Activated CD4-positive, alpha-beta T cell treated with anti-CD3 and anti-CD28 coated beads, Interleukin-2, amount 50 U/mL, for 1 hour (primary cell): ENCODE measurements around the gene ZNF653.

Source experiments
- DNase-seq: peaks from one replicate; pipeline ENCODE4 v3.0.0-alpha.2; 2020

ZNF653 gene

DNA sequence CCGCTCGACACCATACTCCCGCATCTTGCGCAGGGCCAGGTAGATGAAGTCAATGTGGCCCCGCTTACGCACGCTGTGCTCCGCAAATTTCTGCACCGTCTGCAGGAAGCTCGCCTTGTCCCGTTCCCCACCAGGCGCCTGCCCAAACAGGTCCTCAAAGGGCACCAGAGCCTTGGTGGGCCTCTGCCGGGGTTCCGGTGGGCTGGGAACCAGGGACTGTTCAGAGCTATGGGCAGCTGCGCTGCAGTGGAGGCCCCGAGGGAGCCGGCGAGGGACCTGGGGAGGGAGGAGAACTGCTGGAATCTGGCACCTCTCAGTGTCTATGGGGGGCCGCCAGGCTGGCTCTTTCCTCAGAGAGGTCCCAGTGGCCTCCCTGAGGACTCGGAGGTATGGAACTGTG is 8.3 kb upstream of the ZNF653 start:
- DNase-seq = no peak

DNA sequence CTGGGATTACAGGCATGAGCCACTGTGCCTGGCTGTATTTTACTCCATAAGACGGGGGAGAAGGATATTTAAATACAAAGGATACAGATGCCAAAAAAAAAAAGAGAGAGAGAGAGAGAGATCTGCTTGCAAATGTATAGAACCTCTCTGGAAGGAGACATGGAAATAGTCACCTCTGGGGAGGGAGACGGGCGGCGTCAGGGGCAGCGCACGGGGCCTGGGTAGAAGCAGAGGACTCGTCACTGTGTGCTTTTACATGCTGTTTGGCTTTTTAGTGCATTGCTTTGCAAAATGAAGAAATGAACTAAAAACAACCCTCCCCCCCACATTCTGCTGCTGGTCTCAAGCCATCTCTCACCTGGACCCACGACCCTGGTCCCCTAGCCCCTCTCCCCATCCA is 4.8 kb upstream of the ZNF653 start:
- DNase-seq = no peak

DNA sequence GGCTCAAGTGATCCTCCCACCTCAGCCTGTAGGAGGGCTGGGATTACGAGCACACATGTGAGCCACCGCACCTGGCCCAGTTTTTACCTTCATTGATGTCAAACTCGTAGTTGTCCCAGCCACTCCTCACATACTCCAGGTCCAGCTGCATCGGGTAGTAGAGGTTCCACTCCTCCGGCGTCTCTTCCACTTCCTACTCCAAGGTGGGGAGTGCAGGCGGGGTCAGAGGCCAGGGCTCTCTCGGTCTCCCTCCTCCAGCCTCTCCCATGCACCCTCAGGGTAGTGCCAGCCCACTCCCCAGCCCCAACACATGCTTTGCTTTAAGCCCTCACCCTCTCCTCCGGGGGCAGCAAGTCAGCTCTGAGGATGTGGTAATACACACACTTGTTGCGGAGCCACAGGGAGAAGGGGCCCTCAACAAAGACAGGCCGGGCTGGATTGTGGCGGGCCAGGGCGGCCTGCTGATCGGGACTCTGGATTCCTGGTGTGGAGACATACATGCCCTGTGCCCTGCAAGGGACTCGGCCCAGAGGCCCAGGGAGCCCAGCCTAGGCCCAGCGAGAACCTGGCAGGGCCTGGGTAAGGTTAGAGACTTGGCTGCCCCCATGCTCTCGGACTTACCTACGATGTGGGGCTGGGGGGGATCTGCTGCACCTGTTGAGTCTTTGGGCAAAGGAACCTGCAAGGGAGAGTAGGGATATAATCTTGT is 1.9 kb upstream of the ZNF653 start:
- DNase-seq = no peak

DNA sequence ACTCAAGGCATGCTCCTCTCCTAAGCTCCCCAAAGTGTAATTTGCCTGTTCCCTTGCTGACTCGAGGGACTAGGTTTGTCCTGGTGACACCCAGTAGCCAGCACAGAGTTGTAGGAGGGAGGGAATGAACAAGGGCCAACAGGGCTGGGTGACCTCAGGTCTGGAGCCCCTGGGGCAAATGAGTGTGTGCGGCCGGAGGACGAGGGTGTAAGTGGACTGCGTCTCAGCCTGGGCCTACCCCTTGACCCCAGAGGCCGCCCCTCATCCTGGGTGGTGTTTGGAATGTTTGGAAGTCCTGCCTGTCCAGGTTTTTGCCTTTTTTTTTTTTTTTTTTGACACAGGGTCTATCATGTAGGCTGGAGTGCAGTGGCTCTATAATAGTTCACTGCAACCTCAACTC is 1.3 kb upstream of the ZNF653 start:
- DNase-seq = no peak

DNA sequence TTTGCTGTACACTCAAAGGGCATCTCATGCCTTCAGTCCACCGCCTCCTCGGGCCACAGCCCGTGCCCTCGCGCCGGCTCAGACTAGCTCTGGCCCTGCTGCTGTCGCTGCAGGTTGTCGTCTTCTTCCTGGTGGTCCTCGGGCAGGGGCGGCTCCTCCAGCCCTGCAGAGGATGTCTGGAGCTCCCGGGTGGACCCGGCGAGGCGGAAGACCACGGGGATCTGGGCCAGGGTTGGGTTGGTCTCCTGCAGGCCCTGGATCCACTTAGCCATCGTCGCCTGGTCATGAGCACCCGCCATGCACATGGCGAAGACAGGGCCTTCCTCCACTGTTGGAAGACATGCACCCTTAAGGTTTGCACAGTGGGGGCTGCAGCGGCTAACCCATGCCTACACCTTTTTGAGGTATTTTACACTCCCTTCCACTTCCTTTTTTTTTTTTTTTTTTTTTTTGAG is 489 bp upstream of the ZNF653 start:
- DNase-seq = no peak

DNA sequence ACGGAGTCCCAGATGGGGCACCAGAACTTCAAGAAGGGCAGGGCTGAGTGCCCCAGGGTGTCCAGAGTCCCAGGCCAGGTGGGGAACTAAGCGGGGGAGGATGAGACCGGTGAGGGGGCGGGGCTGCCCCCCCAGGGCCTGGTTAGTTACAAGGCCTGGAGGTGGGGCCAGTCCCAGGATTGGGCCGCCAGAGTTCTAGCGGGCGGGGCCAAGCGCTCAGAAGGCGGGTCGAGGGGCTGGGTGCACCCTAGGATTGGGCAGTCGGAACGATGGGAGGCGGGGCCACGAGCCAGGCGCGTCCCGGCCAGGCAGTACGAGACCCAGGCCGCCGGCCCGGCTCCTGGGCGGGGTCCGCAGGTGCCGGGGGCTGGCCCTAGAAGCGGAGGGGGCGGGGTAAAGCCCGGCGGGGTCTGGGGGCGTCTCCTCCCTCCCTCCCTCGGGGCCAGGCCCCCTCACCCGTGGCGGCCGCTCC is 571 bp downstream of the ZNF653 start:
- DNase-seq = peak; percentile 97

DNA sequence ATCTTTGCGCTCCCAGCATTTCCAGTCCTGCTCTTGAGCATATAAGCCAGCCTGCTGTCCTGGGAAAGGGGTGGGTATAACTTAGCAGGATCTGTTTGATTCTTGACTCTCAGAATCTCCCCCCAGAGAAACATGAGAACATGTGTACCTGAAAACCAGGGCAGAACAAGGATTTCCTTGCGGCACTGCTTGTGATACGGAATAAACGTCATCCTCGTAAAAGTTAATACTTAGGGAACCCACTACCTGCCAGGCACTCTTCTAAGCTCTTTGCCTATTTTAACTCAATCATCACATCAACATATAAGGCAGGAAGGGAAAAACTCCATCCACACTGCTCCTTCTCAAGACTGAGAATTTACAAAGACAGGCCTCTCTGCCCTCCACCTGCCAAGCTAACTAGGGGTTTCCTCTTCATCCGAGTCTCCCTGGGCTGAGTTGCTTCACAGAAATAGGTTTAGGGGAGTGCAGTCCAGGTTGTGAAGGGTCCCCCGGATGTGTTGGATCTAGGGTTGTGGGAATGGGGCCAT is 1.1 kb downstream of the ZNF653 start:
- DNase-seq = no peak

DNA sequence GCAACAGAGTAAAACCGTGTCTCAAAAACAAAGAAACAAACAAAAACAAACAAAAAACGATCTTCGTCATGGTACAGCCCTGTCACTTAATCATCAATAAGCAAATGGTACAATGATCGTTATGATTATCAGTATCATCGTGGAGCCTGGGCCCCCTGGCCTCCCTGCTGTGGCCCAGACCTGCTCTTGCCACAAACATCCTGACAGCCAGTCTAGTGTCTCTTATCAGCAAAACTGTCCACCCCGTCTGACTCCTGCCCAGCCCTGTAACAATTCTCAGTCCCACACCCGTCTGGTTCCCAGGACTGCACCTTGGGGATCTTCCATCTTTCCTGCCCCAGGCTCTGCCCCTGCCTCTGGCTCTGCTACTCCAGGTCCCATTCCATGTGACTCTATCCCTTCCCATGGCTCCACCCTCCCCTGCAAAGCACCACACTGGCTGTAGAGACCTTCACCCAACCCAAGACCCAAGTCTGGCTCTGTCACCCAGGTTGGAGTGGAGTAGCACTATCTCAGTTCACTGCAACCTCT is 5.7 kb downstream of the ZNF653 start:
- no peak for DNase-seq

DNA sequence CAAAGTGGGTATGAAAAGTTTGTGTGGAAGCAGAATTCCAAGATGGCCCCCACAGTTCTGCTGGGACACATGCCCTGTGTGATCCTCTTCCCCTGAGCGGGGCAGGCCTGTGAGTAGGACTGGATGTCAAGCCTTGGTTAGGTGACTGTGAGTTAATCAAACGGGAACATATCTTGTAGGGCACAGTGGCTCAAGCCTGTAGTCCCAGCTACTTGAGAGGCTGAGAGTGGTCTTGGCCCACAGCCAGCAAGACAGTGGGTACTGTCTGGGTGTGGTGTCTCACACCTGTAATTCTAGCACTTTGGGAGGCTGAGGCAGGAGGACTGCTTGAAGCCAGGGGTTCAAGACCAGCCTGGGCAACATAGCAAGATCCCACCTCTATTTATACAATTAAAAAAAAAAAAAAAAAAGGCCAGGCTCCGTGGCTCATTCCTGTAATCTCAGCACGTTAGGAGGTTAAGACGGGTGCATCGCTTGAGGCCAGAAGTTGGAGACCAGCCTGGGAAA is 6.4 kb downstream of the ZNF653 start:
- no peak for DNase-seq

DNA sequence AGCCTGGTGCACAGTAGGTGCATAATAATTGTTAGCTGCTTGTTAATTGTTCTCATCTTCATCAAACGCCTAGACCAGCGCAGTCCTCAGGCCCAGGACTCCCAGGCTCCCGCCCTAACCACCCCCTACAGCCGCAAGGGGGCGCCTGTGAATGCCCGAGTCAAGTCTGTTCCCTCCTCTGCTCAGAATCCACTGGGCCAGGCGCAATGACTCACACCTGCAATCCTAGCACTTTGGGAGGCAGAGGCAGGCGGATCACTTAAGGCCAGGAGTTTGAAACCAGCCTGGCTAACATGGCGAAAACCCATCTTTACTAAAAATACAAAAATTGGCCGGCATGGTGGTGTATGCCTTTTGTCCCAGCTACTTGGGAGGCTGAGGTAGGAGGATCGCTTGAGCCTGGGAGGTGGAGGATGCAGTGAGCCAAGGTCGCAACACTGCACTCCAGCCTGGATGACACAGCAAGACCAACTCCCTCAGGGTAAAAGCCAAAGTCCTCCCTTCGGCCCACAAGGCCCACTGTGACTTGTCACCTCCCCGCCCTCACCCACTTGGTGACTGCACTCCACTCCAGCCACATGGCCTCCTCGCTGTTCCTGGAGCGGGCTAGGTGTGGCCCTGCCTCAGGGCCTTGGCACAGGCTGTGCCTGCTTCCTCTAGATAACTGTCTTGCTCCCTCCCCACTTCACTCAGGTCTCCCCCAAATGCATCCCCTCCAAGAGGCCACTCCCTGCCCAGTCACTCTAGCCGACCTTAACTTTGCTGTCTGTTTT is 9.1 kb downstream of the ZNF653 start:
- DNase-seq = peak; percentile 62

DNA sequence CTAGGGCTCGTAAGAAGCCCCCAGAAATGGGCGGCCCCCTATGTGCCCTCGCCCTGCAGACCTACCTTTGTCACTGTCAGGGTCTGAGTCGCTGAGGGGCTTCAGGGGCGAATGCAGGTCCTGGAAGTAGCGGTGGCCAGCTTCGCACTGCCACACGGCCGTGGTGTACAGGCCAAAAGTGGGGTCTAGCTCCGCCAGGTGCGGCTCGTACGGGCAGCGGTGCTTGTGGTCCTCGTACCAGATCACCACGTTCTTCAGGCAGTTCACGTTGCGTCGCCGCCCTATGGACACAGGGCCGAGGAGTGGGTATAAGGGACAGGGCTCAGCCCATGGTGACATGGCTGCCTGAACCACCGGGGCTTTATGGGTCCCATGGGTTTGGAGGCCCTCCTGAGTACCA is 9.8 kb downstream of the ZNF653 start:
- DNase-seq = no peak

DNA sequence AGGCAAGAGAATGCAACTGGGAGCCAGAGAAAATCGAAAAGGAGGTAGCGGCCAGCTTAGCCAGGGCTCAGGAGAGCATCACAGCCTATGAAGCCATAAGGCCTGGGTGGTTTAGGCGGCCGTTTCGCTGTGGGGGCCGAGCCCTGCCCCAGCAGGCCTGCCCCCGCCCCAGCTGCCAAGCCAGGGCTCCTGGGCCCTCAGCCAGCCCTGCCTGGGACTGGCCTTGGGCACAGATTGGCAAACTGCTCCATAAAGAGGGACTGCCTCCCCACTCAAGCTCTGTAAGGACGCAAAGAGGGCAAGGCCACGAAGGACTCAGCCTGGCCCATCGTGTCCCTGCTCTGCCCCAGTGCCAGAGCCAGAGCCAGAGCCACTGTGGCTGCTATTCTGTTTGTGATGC is 10.2 kb downstream of the ZNF653 start:
- DNase-seq = no peak

DNA sequence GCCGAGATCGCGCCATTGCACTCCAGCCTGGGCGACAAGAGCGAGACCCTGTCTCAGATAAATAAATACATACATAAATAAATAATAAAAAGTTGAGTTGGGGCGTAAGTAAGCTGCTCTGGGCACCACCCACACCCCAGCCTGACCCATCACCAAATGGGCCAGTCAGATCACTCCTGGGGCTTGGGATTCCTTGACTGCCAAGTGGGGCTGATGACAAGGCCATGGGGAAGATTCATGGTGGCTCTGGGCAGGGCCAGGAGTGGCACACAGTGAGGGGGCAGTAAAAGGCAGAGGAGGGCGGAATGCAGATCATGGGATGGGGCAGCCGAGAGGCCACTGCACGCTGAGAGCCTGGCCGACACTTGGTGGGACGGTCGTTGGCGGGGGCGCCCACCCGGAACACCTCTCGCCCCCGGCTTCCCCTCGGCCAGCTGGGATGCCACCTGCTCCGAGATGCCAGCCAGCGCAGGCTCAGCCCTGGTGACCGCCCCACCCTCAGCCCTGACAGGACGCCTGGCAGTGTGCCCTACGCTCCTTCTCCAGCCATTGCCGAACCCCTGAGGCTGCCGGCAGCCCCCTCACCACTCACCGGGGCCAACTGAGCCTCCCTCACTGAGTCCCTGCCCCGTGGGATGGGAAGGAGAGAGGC is 10.9 kb downstream of the ZNF653 start:
- DNase-seq = no peak

DNA sequence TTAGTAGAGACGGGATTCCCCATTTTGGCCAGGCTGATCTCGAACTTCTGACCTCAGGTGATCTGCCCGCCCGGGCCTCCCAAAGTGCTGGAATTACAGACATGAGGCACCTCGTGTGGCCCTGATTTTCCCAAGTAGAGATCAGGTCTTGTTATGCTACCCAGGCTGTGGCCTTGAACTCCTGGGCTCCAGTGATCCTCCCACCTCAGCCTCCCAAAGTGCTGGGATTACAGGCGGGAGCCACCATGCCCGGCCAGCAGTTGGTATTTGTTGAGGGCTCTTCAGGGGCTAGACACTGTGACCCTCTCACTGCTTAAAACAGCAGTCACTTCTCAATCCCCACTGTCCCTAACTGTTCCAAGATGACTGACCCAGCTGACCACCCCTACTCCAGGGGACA is 16.3 kb downstream of the ZNF653 start:
- DNase-seq = no peak

DNA sequence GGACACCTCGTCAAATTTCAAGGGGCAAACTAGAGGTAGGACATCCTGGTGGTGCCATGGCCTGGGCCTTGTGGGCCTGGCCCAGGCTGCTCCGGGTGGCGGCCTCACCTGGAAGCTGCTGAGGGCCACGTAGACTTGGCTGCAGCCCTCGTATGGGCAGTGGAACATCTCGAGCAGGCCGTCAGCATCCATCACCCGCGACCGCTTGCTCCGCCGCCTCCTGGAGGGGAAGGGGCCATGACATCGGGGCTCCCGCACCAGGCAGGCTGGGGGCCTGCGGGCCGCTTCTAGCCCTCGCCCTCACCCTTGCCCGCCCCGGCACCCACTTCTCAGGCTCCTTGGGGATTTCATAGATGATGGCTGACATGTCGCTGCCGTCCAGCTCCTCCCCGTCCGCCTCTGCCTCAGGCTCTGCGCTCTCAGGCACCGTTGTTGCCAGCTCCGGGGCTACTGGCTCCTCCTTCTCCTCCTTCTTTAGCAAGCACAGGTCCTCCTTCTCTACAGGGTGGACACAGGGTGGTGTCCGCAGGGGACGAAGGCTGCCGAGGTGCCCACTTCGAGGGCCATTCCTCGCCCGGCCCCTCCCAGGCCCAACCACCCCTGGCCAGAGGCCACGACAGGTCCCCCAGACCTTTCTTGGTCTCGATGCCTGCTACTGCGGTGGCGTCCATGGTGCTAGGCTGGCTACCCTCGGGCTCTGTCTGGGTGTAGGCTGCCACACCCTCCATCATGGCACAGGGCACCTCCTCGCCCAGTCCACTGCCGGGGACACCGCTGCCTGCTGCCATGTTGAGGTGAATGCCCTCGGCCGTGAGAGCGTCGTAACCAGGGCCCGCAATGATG is 18.8 kb downstream of the ZNF653 start:
- no peak for DNase-seq

DNA sequence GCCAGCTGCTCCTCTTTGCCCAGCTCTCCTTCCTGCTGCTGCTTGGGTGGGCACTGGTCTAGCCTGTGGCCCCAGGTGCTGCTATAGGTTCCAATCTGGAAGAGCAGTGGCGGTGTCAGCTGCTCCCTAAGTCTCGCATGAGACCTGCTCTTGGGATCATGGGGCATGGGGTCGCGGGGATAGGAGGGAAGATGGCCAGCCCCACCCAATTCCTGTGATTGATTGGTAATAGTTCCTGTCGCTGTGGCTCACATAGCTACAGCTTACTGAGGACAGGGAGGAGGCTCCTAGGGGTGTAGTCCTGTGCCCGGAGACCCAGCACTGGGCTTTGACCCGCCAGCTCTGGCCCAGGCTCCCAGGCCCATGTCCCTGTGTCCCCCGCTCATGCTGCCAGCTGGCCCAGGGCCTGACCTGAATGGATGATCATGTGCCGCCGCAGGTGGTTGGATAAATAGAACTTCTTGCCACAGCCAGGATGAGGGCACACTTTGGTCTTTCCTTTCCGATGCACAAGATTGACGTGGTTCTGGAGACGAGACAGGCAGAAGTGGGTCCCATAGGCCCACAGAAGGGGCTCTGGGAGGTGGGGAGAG is 20.3 kb downstream of the ZNF653 start:
- DNase-seq = no peak

DNA sequence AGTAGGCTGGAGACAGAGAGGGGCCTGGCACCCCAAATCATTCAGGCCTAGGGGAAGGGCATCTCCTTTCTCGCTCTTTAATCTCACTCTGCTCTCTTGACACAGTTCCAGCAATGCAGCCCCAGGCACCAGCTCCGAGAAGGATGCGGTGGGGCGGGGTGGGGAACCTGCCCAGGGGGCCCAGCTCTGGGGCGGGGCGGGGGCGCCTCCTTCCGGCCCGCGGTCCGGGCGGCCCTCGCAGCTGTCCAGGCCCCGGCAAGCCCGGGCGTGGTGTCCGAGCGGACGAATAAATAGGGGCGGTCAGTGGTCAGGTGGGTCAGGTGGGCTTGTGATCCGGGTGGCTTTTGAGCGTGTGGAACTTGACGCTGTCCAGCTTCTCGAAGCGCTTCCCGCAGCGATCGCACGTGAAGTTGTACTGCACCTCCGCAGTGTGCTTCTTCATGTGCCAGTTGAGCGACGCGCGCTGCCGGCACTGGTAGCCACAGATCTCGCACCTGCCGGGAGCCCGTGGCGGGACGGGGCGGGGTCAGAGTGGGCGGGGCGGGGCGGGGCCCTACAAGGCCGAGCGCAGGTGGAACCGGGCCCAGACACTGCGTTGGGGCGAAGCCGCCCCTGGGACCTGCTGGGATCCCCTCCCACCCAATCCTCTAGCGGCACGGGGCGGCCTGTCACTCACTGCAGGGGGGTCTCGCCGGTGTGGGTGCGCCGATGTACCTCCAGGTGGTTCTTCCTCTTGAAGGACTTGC is 22.1 kb downstream of the ZNF653 start:
- no peak for DNase-seq

DNA sequence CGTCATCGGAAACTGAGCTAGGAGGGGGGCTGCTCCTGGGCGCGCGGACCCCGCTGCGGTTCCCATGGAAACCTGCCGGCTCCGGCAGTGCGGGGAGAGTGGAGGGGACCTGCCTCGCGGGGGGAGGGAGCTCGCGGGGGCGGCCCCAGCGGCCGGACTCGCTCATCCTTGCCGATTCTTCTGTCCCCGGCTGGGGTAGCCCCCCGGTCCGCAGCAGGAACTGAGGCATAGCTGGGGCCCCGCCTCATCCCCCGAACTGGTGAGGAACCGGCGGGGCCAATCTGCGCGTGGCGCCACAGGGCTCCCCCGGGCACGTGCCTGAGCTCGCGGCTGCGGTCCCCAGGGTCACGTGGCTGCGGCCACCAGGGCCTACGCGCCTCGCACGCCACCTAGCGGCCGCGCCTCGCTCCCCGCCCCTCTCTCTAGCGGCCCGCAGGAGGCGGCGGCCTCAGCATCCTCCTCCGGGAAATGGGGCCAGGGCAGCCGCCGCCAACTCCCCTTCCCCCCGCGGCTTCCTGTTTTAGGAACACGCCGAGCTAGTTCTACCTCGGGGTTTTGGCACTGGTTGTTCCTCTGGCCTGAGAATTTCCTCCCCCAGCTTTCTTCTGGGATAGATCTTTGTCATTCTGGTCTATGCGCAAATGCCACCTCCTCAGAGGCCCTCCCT is 23.1 kb downstream of the ZNF653 start:
- DNase-seq = peak; percentile 82

DNA sequence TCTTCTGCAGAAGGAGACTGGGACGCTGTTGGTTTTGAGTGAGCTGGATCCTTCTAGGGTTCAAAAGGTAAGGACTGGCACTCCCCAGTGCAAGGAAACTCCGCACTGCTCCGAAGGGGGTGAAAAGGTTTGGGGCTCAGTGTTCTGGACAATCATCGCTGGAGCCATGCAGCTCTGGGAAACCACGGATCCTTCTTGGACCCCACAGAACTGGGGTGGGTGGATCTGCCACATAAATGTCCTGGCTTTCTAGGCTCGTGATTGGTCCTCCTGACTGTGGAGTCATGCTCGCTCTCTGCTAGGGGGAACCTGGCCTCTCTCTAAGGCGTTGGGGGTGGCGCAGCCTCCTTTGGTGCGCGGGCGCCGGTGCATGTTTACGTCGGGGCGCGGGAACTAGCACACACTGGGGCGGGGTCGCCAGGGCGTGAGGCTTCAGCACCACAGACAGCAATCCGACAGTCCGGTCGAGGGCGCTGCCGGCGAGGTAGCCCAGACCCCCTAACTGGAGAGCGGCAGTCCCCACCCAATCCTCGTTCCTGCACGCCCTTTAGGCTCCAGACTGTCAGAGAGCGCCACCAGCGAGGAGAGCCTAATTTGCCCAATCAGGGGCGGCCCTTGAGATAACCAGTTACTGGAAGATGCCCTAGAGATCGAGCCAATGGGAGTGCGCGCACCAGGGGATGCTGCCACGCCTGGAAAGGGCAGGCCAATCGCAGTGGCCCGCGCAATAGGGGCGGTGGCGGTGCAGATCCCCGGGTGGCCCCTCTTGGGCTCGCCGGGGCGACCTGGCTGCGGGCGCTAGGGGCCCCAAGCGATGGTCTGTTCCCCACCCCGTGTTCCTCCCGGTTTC is 23.9 kb downstream of the ZNF653 start:
- peak; percentile 49 for DNase-seq
